Mesothelial cell of epicardium (in vitro differentiated cells): ENCODE results near the gene ALKBH4. TPM values are rescaled to one million over a fixed set of nuclear protein-coding genes. Genes with fewer than 3 reads are reported as not detected.

Source experiments
- DNase-seq, 2 experiments: peaks; one replicate each; pipeline ENCODE4 v3.0.0; 2021; ENCODE audit warnings: low spot score in 2 of 2; ENCODE audit not compliant: unreplicated experiment in 2 of 2
- H3K27ac Mint-ChIP-seq: 2 replicates; pipeline ENCODE4 v1.8.0; 2021; ENCODE audit warnings: mixed read lengths
- H3K27me3 Mint-ChIP-seq: 2 replicates; pipeline ENCODE4 v1.8.0; 2021; ENCODE audit warnings: low read depth, mixed read lengths
- H3K36me3 Mint-ChIP-seq: 2 replicates; pipeline ENCODE4 v1.8.0; 2021; ENCODE audit warnings: mixed read lengths
- H3K4me1 Mint-ChIP-seq: 2 replicates; pipeline ENCODE4 v1.8.0; 2021; ENCODE audit warnings: mixed read lengths
- H3K4me3 Mint-ChIP-seq: 2 replicates; pipeline ENCODE4 v1.8.0; 2021; ENCODE audit warnings: mild to moderate bottlenecking, moderate library complexity, mixed read lengths
- H3K9me3 Mint-ChIP-seq: 2 replicates; pipeline ENCODE4 v1.8.0; 2021; ENCODE audit warnings: mixed read lengths
- total RNA-seq: library from RNA; stranded (reverse); gene quantifications from 3 replicates; pipeline ENCODE4 v1.2.1, GENCODE V29; 2021
- TF ChIP-seq, protein P1 (sequence below): fragments of 200-600 bp; sonication (generic); IDR thresholded peaks from one replicate; pipeline ENCODE4 v1.5.0; 2021; ENCODE audit warnings: antibody characterized with exemption; ENCODE audit not compliant: unreplicated experiment

ALKBH4 gene
- total RNA-seq, 1 donor from 2014 or later = 14.9 TPM

DNA sequence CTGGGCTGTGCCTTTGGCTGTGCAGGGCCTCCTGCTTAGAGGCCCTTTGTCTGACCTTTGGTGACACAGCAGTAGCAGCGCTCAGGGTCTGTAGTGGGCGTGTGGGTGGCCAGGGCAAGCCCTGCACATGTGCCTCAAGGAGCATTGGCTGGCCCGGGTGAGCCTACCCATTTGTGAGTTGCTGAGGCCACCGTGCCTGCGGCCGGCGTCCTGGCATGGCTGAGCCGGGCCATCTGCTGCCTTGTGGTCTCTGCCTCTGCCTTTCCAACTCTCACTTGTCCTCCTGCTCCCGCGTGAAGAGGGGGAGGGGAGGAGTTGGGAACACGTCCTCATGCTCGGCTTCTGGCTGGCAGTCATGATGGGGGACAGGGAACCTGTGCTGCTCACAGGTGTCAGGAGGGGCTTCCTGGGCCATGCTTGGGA lies 40.5 kb downstream of the ALKBH4 start:
- peaks cover 37% of the 10 kb centered on the region for H3K36me3 Mint-ChIP-seq
- no peaks in the 10 kb centered on the region for H3K9me3 Mint-ChIP-seq

DNA sequence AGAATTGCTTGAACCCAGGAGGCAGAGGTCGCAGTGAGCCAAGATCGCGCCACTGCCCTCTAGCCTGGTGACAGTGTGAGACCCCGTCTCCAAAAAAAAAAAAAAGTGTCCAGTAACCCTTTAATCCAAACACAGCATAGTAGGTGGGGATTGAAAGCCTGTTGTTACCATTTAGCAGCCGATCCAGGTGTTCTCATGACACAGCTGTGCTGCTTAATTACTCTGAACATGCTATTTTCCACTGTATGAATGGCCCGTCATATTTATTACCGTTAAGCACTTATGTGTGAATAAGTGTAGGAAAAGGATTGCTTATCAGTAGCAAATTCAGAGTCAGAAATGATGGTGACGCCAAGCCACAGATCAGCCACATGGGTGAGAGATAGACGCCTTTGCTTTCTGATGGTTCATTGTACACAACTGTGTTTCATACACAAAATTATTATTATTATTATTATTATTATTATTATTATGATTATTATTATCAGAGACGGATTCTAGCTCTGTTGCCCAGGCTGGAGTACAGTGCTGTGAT lies 42.9 kb downstream of the ALKBH4 start:
- H3K4me1 Mint-ChIP-seq = no peaks in the 10 kb centered on the region
- DNase-seq = no peak
- no peak overlapping the region for H3K27ac Mint-ChIP-seq
- H3K36me3 Mint-ChIP-seq = peaks cover 42% of the 10 kb centered on the region
- no peaks in the 10 kb centered on the region for H3K9me3 Mint-ChIP-seq
- H3K4me3 Mint-ChIP-seq = no peak overlapping the region
- H3K27me3 Mint-ChIP-seq = no peaks in the 10 kb centered on the region
- TF ChIP-seq, protein P1, sequence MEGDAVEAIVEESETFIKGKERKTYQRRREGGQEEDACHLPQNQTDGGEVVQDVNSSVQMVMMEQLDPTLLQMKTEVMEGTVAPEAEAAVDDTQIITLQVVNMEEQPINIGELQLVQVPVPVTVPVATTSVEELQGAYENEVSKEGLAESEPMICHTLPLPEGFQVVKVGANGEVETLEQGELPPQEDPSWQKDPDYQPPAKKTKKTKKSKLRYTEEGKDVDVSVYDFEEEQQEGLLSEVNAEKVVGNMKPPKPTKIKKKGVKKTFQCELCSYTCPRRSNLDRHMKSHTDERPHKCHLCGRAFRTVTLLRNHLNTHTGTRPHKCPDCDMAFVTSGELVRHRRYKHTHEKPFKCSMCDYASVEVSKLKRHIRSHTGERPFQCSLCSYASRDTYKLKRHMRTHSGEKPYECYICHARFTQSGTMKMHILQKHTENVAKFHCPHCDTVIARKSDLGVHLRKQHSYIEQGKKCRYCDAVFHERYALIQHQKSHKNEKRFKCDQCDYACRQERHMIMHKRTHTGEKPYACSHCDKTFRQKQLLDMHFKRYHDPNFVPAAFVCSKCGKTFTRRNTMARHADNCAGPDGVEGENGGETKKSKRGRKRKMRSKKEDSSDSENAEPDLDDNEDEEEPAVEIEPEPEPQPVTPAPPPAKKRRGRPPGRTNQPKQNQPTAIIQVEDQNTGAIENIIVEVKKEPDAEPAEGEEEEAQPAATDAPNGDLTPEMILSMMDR = no peak

More for the DNA sequence above, 40.5 kb downstream of the ALKBH4 start:
- no peak overlapping the region for H3K4me3 Mint-ChIP-seq
- H3K4me1 Mint-ChIP-seq = no peaks in the 10 kb centered on the region
- no peak for DNase-seq
- H3K27me3 Mint-ChIP-seq = no peaks in the 10 kb centered on the region
- no peak overlapping the region for H3K27ac Mint-ChIP-seq
- TF ChIP-seq, protein P1 = no peak

DNA sequence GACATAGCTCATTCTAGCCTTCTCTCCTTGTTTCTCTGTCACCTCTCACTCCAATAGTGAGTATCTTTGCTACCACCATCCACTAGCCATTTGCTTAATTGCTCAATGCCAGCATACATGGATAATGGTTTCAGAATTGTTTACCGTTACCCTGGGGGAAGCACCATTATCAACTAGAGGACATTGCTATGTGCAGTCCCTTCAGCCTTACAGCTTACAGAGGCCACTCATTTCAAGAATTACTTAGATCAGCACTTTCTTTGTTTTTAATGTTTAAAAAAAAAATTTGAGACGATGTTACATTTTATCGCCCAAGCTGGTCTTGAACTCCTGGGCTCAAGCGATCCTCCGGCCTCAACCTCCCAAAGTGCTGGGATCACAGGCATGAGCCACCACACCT lies 46.1 kb downstream of the ALKBH4 start:
- Mint-ChIP-seq H3K27me3 (no peaks in the 10 kb centered on the region), H3K4me1 (no peaks in the 10 kb centered on the region), H3K36me3 (peaks cover 41% of the 10 kb centered on the region), H3K27ac (no peak overlapping the region), H3K9me3 (no peaks in the 10 kb centered on the region), H3K4me3 (no peak overlapping the region)
- TF ChIP-seq, protein P1 = no peak
- no peak for DNase-seq

DNA sequence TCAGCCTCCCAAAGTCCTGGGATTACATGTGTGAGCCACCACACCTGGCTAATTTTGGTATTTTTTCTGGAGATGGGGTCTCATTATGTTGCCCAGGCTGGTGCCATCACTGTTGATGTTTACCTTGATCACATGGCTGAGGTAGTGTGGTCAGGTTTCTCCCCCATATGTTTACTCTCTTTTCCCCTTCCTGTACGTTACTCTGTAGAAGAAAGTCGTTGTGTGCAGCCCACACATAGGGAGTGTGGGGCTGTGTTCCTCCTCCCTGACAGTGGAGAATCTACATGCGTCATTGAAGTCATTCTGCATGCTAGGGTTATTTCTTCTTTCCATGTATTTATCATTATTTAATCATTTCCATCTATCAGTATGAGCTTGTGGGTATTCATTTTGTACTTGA lies 47.6 kb downstream of the ALKBH4 start:
- Mint-ChIP-seq H3K4me1 (no peaks in the 10 kb centered on the region), H3K27ac (no peak overlapping the region), H3K36me3 (peaks cover 42% of the 10 kb centered on the region), H3K27me3 (no peaks in the 10 kb centered on the region), H3K4me3 (no peak overlapping the region), H3K9me3 (no peaks in the 10 kb centered on the region)
- TF ChIP-seq, protein P1 = no peak
- no peak for DNase-seq

DNA sequence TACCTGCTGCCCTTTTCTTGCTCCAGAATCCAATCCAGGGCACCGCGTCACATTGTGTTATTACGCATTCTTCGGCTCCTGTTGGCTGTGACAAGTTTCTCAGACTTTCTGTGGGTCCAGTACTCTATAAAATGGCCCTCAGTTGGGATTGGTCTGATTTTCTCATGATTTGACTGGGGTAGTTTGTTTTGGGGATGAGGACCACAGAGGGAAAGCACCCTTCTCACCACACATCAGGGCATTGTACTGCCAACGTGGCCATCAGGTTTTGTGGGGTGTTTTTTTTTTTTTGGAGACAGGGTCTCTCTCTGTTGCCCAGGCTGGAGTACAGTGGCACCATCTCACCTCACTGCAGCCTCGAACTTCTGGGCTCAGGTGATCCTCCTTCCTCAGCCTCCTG lies 48.3 kb downstream of the ALKBH4 start:
- TF ChIP-seq, protein P1 = no peak
- Mint-ChIP-seq H3K4me1 (no peaks in the 10 kb centered on the region), H3K27ac (no peak overlapping the region), H3K4me3 (no peak overlapping the region), H3K9me3 (no peaks in the 10 kb centered on the region), H3K36me3 (peaks cover 46% of the 10 kb centered on the region), H3K27me3 (no peaks in the 10 kb centered on the region)
- no peak for DNase-seq

DNA sequence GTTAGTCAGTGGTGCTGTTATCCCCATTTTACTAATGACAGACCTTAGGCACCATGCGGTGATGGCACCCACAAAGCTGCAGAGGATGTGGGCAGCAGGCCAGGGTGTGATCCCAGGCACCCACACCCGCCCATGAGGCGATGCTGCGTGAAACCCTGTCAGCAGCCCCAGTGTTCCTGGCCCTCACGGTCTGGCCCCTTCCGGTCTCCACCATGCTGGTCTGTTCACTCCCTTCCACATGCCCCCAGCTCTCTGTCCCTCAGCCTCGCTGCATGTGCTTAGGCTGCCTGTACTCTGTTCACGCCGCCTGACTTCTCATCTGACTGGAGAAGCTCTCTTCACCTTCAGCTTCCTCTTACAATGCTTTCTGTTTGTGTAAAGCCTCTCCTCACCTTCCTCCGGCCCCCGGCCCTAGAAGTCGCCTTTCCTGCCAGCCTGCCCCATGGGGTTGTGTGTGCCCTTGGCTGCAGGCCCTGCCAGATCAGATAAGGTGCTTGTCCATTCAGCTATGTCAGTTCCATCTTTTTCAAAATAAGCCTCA lies 48.9 kb downstream of the ALKBH4 start:
- Mint-ChIP-seq H3K4me3 (no peak overlapping the region), H3K36me3 (peaks cover 46% of the 10 kb centered on the region), H3K27me3 (no peaks in the 10 kb centered on the region), H3K27ac (no peak overlapping the region), H3K9me3 (peaks cover under 1% of the 10 kb centered on the region), H3K4me1 (no peaks in the 10 kb centered on the region)
- TF ChIP-seq, protein P1 = no peak
- DNase-seq = no peak
